Lung (tissue), 12 donors: ENCODE measurements around the gene MTUS2. TPM values are rescaled to one million over a fixed set of nuclear protein-coding genes. Genes with fewer than 3 reads are reported as not detected.

Experiments used
- ATAC-seq: fragments of 200-7000 bp; cut with Tn5 transposase; one replicate; pipeline ENCODE4 v1.9.1; 2020; ENCODE audit warnings: moderate number of reproducible peaks; ENCODE audit not compliant: insufficient read depth, low FRiP score
- DNase-seq, 3 donors: peaks; one replicate each; pipeline ENCODE4 v3.0.0-alpha.2; 2013 to 2017
- H3K27ac ChIP-seq, 2 donors: one replicate each; pipeline ENCODE4 v1.5.1; 2013; ENCODE audit warnings: mild to moderate bottlenecking in 2 of 2, moderate library complexity in 2 of 2, control low read depth in 1 of 2, inconsistent platforms in 1 of 2, low read depth in 1 of 2, low read length in 1 of 2
- H3K27me3 ChIP-seq, 3 donors: one replicate each; pipeline ENCODE4 v1.5.1; 2013; ENCODE audit warnings: low read length in 2 of 3; ENCODE audit not compliant: control insufficient read depth in 3 of 3, insufficient read depth in 3 of 3
- H3K36me3 ChIP-seq, 4 donors: one replicate each; pipeline ENCODE4 v1.5.1; 2013; ENCODE audit warnings: low read length in 4 of 4, mild to moderate bottlenecking in 1 of 4, moderate library complexity in 1 of 4; ENCODE audit not compliant: control insufficient read depth in 4 of 4, insufficient read depth in 4 of 4
- H3K4me1 ChIP-seq, 5 donors: one replicate each; pipeline ENCODE4 v1.5.1; 2013; ENCODE audit warnings: low read length in 5 of 5, mild to moderate bottlenecking in 2 of 5, moderate library complexity in 1 of 5; ENCODE audit not compliant: control insufficient read depth in 5 of 5, insufficient read depth in 5 of 5
- H3K4me3 ChIP-seq: one replicate; pipeline ENCODE4 v1.5.1; 2013; ENCODE audit warnings: mild to moderate bottlenecking, control low read depth, moderate library complexity
- H3K9ac ChIP-seq, 2 donors: one replicate each; pipeline ENCODE4 v1.5.1; 2013; ENCODE audit warnings: low read length in 2 of 2, control low read depth in 1 of 2; ENCODE audit not compliant: insufficient read depth in 1 of 2
- H3K9me3 ChIP-seq, 4 donors: one replicate each; pipeline ENCODE4 v1.5.1; 2013; ENCODE audit warnings: low read length in 3 of 4, mild to moderate bottlenecking in 1 of 4, moderate library complexity in 1 of 4; ENCODE audit not compliant: control insufficient read depth in 4 of 4, insufficient read depth in 3 of 4
- WGBS, 2 donors: extraction: QIAGEN DNeasy Blood & Tissue Kit; methylation state at CpG; one replicate each; pipeline ENCODE4 v1.1.7; 2013; 5-methylcytosine and 5-hydroxymethylcytosine counted together
- polyA plus RNA-seq, 2 donors: library from polyadenylated mRNA; stranded (reverse); fragments of 200-250 nt; gene quantifications; one replicate each; pipeline ENCODE4 v1.2.1, GENCODE V29; 2013
- total RNA-seq, 2 donors: library from RNA; depleted of rRNA in 1 of 2; stranded (reverse); fragments of >200 nt in 1 of 2; gene quantifications; one replicate each; pipeline ENCODE4 v1.2.1, GENCODE V29; 2014 to 2021
- TF ChIP-seq, protein P1 (sequence below): IDR thresholded peaks from 2 replicates; pipeline ENCODE4 v1.5.1; 2012; ENCODE audit warnings: mild to moderate bottlenecking; ENCODE audit errors: control extremely low read depth, extremely low read depth
- donor health status: control.
- donor health status: control.
- donor health status: Bipolar disorder and iron deficiency.
- donor health status: healthy.
- donor health status: DM: yes; HTN: yes; CAD: no.

Gene MTUS2
- total and polyA plus RNA-seq, 4 donors = 0.03 to 0.54 (median 0.08) TPM

DNA sequence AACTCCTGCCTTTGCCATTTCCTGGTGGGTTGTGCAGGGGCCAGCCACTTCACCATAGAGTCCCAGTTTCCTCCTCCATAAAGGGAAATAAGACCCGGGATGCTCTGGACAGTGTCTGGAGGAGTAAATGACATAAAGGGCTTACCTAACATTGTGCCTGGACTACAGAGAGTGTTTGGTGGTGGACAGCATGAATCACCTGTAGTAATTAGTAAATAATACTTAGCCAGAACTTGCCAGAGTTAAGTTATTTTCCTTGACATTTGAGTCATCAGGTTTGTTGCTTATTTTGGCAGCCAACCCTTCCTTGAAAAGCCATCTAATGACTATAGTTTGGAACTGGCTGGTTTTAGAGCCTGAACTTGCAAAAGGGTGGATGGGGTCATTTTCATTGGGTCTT is 616.2 kb downstream of the MTUS2 start:
- no peaks in the 10 kb centered on the region for H3K9me3 ChIP-seq
- no peak overlapping the region for H3K4me3 ChIP-seq
- no peaks in the 10 kb centered on the region for H3K36me3 ChIP-seq
- ATAC-seq (peak; percentile 59), DNase-seq (no peak)
- H3K27ac ChIP-seq = peak overlapping the region in 1 of 2 donors; percentile 80
- no peak overlapping the region for H3K9ac ChIP-seq
- WGBS, 2 donors = 73 to 82% methylated on average over 1 of the region's 1 CpG
- TF ChIP-seq, protein P1, sequence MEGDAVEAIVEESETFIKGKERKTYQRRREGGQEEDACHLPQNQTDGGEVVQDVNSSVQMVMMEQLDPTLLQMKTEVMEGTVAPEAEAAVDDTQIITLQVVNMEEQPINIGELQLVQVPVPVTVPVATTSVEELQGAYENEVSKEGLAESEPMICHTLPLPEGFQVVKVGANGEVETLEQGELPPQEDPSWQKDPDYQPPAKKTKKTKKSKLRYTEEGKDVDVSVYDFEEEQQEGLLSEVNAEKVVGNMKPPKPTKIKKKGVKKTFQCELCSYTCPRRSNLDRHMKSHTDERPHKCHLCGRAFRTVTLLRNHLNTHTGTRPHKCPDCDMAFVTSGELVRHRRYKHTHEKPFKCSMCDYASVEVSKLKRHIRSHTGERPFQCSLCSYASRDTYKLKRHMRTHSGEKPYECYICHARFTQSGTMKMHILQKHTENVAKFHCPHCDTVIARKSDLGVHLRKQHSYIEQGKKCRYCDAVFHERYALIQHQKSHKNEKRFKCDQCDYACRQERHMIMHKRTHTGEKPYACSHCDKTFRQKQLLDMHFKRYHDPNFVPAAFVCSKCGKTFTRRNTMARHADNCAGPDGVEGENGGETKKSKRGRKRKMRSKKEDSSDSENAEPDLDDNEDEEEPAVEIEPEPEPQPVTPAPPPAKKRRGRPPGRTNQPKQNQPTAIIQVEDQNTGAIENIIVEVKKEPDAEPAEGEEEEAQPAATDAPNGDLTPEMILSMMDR = no peak
- peaks cover 0 to 48% (median 17%) of the 10 kb centered on the region in 5 donors for H3K4me1 ChIP-seq
- peaks cover 0 to 5% (median 3%) of the 10 kb centered on the region in 3 donors for H3K27me3 ChIP-seq

DNA sequence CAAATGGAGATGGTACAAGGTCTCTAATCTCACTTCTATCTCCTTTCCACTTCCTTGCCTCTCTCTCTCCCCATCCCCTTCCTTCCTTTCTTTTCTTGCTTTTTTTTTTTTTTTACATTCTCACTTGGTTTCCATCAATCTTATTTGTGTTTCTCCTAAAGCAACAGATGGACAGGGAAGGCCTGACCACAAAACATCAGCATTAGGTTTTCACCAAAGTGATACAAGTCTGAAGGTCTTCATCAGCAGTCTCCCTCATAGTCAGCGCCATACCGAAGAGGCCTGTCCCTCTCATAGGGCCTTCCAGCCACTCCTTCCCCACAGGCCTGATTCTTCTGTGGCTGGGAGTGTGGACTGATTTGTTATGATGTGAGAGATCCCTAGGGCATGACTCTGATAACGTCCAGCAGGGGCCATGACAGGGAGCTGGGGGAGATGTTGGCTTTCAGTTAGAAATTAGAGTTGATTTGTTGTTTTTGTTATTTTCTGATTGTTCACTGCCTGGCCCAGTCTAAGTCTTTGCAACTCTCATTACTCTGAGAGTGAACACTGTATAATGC is 616.7 kb downstream of the MTUS2 start:
- Histone ChIP-seq H3K4me1 (peaks cover 0 to 49% (median 17%) of the 10 kb centered on the region in 5 donors), H3K27ac (peak overlapping the region in 1 of 2 donors; percentile 80), H3K9ac (no peak overlapping the region), H3K9me3 (no peaks in the 10 kb centered on the region), H3K27me3 (peaks cover 0 to 3% (median 0%) of the 10 kb centered on the region in 3 donors), H3K4me3 (no peak overlapping the region), H3K36me3 (no peaks in the 10 kb centered on the region)
- DNase-seq (peak; percentile 59 to 91 (median 77)), ATAC-seq (no peak)
- TF ChIP-seq, protein P1 = no peak
- WGBS, 2 donors = 72 to 73% methylated on average over 3 of the region's 3 CpGs

DNA sequence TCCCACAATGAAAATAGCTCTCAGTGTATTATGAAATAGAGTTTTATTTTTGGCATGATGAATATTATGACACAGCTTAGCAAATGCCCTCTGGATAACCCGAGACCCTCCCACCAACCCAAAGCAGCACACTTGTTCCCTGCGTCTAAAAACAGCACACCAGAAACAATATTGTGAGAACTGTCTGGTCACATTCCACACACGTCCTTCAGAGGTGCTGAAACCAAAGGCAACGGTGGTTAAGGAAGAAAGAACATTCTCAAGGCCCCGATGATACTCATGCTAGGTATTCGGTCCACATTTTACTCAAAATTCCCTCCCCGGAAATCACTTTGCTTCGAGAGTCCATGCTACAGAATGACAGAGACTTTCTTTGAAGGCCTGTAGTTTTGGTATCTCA is 618.6 kb downstream of the MTUS2 start:
- TF ChIP-seq, protein P1 = no peak
- Histone ChIP-seq H3K4me3 (no peak overlapping the region), H3K27me3 (peaks cover 0 to 3% (median 0%) of the 10 kb centered on the region in 3 donors), H3K9me3 (no peaks in the 10 kb centered on the region), H3K9ac (no peak overlapping the region), H3K27ac (peak overlapping the region in 1 of 2 donors; percentile 84), H3K36me3 (no peaks in the 10 kb centered on the region), H3K4me1 (peaks cover 0 to 56% (median 24%) of the 10 kb centered on the region in 5 donors)
- no peak for ATAC-seq
- no peak for DNase-seq
- WGBS, 2 donors = 56 to 67% methylated on average over 8 of the region's 8 CpGs
